DND-41 (cell line): ENCODE data around the gene VPS13C.

Source experiments
- ATAC-seq: fragments of 200-7000 bp; cut with Tn5 transposase; 3 replicates; pipeline ENCODE4 v1.9.1; 2021; ENCODE audit warnings: low read depth; ENCODE audit not compliant: insufficient read depth
- DNase-seq: peaks from one replicate; pipeline ENCODE4 v3.0.0-alpha.2; 2020
- H2AFZ ChIP-seq: 2 replicates; pipeline ENCODE4 v1.6.0; 2012; ENCODE audit warnings: low read depth, low read length
- H3K27ac ChIP-seq: 2 replicates; pipeline ENCODE4 v1.5.1; 2012; ENCODE audit warnings: low read length, inconsistent platforms
- H3K27me3 ChIP-seq: fragments of 200-600 bp; sonication (generic); 2 replicates; pipeline ENCODE4 v1.6.0; 2012; ENCODE audit warnings: low read length, mild to moderate bottlenecking, inconsistent platforms; ENCODE audit not compliant: insufficient read depth, poor library complexity
- H3K36me3 ChIP-seq: 2 replicates; pipeline ENCODE4 v1.5.1; 2012; ENCODE audit warnings: low read length, inconsistent platforms; ENCODE audit not compliant: insufficient read depth
- H3K4me1 ChIP-seq: 2 replicates; pipeline ENCODE4 v1.5.1; 2012; ENCODE audit warnings: mild to moderate bottlenecking, low read length; ENCODE audit not compliant: insufficient read depth
- H3K4me2 ChIP-seq: 2 replicates; pipeline ENCODE4 v1.6.0; 2012; ENCODE audit warnings: mild to moderate bottlenecking, moderate library complexity, low read length, inconsistent platforms; ENCODE audit not compliant: insufficient read depth
- H3K4me3 ChIP-seq, 2 experiments: fragments of 200-600 bp in 1 of 2; shearing (Covaris generic) in 1 of 2; 2 replicates each; pipeline ENCODE4 v1.5.1; 2012 to 2016; ENCODE audit warnings: inconsistent platforms in 2 of 2, low read length in 2 of 2, mild to moderate bottlenecking in 2 of 2, low read depth in 1 of 2, moderate library complexity in 1 of 2
- H3K79me2 ChIP-seq: 2 replicates; pipeline ENCODE4 v1.6.0; 2012; ENCODE audit warnings: low read length, inconsistent platforms; ENCODE audit not compliant: insufficient read depth
- H3K9ac ChIP-seq: 2 replicates; pipeline ENCODE4 v1.6.0; 2012; ENCODE audit warnings: low read depth, mild to moderate bottlenecking, inconsistent platforms, low read length, moderate library complexity
- H3K9me3 ChIP-seq: 2 replicates; pipeline ENCODE4 v1.5.1; 2012; ENCODE audit warnings: low read length, moderate library complexity, mild to moderate bottlenecking, inconsistent platforms; ENCODE audit not compliant: insufficient read depth, severe bottlenecking
- H4K20me1 ChIP-seq: 2 replicates; pipeline ENCODE4 v1.6.0; 2012; ENCODE audit warnings: low read length; ENCODE audit not compliant: insufficient read depth
- EZH2 ChIP-seq: IDR thresholded peaks from 3 replicates; pipeline ENCODE4 v1.6.1; 2012; ENCODE audit warnings: borderline replicate concordance, low read depth, mild to moderate bottlenecking, moderate library complexity, low read length, inconsistent platforms; ENCODE audit not compliant: severe bottlenecking
- TF ChIP-seq, protein P1 (sequence below): IDR thresholded peaks from 2 replicates; pipeline ENCODE4 v1.5.1; 2012; ENCODE audit warnings: borderline replicate concordance, low read length, moderate library complexity, mild to moderate bottlenecking; ENCODE audit not compliant: poor library complexity, severe bottlenecking; ENCODE audit errors: extremely low read depth

The VPS13C gene

DNA sequence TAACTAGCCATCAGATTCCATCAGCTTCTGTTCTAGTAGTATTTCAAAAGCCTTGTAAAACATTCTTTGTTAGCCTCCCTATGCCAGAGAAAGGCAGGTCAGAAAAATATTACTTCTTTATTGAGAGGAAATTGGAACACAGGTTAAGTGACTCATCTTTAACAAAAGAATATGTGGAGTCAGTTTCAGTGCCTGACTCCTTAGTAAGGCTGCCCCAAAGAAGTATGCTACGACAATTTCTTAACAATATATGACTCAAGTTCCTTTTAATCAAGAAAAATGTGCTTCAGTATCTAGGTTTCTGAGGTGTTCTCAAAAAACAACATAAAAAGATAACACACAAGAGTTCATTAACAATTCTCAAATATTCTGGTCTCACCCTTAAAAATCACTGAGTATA is 139.2 kb downstream of the VPS13C start:
- Histone ChIP-seq H3K4me3 (no peak overlapping the region), H3K36me3 (peaks cover 55% of the 10 kb centered on the region), H3K4me2 (no peak overlapping the region)

DNA sequence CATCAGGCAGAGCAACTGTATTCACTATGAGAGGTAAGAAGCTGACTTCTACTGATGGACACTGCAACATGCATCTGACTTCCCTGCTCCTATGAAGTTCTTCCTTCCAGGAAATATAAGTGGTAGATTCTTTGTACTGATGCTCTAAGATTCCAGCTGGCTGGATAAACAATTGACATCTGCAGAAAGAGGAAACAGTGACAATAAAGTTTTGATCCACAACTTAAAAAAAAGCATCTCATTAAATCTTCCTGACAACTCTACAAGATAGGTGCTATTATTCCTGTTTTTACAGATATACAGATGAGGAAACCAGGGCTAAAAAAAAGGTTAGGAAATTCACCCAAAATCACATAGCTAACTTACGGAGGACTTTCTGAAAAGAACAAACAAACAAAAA is 142.8 kb downstream of the VPS13C start:
- Histone ChIP-seq H3K27me3 (no peaks in the 10 kb centered on the region), H3K4me3 (no peak overlapping the region), H2AFZ (no peak overlapping the region), H3K79me2 (no peaks in the 10 kb centered on the region), H3K9ac (no peak overlapping the region), H3K4me1 (no peaks in the 10 kb centered on the region), H3K9me3 (no peaks in the 10 kb centered on the region), H3K36me3 (peaks cover 71% of the 10 kb centered on the region), H3K27ac (no peak overlapping the region), H4K20me1 (no peaks in the 10 kb centered on the region), H3K4me2 (no peak overlapping the region)
- DNase-seq = no peak
- no peak for ATAC-seq
- TF ChIP-seq, protein P1, sequence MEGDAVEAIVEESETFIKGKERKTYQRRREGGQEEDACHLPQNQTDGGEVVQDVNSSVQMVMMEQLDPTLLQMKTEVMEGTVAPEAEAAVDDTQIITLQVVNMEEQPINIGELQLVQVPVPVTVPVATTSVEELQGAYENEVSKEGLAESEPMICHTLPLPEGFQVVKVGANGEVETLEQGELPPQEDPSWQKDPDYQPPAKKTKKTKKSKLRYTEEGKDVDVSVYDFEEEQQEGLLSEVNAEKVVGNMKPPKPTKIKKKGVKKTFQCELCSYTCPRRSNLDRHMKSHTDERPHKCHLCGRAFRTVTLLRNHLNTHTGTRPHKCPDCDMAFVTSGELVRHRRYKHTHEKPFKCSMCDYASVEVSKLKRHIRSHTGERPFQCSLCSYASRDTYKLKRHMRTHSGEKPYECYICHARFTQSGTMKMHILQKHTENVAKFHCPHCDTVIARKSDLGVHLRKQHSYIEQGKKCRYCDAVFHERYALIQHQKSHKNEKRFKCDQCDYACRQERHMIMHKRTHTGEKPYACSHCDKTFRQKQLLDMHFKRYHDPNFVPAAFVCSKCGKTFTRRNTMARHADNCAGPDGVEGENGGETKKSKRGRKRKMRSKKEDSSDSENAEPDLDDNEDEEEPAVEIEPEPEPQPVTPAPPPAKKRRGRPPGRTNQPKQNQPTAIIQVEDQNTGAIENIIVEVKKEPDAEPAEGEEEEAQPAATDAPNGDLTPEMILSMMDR = no peak
- TF ChIP-seq EZH2 = no peak

More for the DNA sequence above, 139.2 kb downstream of the VPS13C start:
- ATAC-seq (no peak), DNase-seq (no peak)
- no peaks in the 10 kb centered on the region for H3K9me3 ChIP-seq
- H4K20me1 ChIP-seq = no peaks in the 10 kb centered on the region
- no peaks in the 10 kb centered on the region for H3K79me2 ChIP-seq
- H3K27me3 ChIP-seq = no peaks in the 10 kb centered on the region
- no peaks in the 10 kb centered on the region for H3K4me1 ChIP-seq
- H2AFZ ChIP-seq = no peak overlapping the region
- TF ChIP-seq, protein P1 = no peak
- TF ChIP-seq EZH2 = no peak
- H3K9ac ChIP-seq = no peak overlapping the region
- no peak overlapping the region for H3K27ac ChIP-seq

DNA sequence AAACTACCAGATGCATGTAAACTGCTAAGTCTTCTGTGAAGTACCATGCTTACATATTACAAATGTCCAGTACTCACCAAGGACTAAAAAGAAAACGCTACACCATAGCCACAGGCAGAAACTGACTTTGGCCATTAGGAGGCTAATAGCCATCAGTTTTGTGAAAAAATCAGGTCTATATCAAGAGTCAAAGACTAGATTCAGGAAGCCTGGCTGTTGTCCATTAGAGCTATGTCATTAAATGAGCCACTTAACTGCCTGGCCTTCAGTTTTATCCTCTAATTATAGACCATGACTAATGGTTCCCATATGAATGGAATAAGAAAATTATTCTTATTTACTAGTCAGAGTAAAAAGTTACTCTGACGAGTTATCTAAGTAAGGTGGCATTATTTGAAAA is 144.1 kb downstream of the VPS13C start:
- TF ChIP-seq EZH2 = no peak
- TF ChIP-seq, protein P1 = no peak
- no peak overlapping the region for H3K27ac ChIP-seq
- H3K9ac ChIP-seq = no peak overlapping the region
- H3K36me3 ChIP-seq = peaks cover 62% of the 10 kb centered on the region
- DNase-seq = no peak
- no peaks in the 10 kb centered on the region for H3K4me1 ChIP-seq
- no peaks in the 10 kb centered on the region for H4K20me1 ChIP-seq
- H3K4me2 ChIP-seq = no peak overlapping the region
- H3K27me3 ChIP-seq = no peaks in the 10 kb centered on the region
- H3K4me3 ChIP-seq = no peak overlapping the region
- no peak for ATAC-seq
- no peaks in the 10 kb centered on the region for H3K79me2 ChIP-seq
- no peaks in the 10 kb centered on the region for H3K9me3 ChIP-seq
- H2AFZ ChIP-seq = no peak overlapping the region

DNA sequence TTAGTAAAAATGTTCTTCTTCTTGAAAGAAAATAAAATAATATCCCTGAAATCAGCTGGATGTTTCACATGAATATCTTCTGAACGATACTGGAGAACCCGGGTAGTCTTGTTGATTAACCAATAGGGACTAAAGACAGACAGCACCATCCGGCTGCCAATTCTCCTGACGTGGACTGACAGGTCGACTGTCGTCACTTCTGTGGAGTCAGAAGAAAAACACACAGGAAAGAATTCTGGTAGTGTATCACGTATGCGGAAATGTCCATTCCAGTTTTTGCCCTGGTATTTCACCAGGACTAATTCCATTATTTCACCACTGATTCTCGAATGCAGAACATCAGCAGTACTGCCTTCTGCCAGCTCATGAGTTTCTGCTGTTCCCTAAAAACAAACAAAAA is 144.6 kb downstream of the VPS13C start:
- DNase-seq (no peak), ATAC-seq (no peak)
- H3K9ac ChIP-seq = no peak overlapping the region
- no peaks in the 10 kb centered on the region for H3K27me3 ChIP-seq
- H3K4me3 ChIP-seq = no peak overlapping the region
- no peaks in the 10 kb centered on the region for H3K4me1 ChIP-seq
- H2AFZ ChIP-seq = no peak overlapping the region
- TF ChIP-seq EZH2 = no peak
- TF ChIP-seq, protein P1 = no peak
- H3K4me2 ChIP-seq = no peak overlapping the region
- H3K9me3 ChIP-seq = no peaks in the 10 kb centered on the region
- H3K36me3 ChIP-seq = peaks cover 63% of the 10 kb centered on the region
- H3K79me2 ChIP-seq = no peaks in the 10 kb centered on the region
- no peaks in the 10 kb centered on the region for H4K20me1 ChIP-seq
- H3K27ac ChIP-seq = no peak overlapping the region
